ENCODE data around the gene POLR2L.

DNA sequence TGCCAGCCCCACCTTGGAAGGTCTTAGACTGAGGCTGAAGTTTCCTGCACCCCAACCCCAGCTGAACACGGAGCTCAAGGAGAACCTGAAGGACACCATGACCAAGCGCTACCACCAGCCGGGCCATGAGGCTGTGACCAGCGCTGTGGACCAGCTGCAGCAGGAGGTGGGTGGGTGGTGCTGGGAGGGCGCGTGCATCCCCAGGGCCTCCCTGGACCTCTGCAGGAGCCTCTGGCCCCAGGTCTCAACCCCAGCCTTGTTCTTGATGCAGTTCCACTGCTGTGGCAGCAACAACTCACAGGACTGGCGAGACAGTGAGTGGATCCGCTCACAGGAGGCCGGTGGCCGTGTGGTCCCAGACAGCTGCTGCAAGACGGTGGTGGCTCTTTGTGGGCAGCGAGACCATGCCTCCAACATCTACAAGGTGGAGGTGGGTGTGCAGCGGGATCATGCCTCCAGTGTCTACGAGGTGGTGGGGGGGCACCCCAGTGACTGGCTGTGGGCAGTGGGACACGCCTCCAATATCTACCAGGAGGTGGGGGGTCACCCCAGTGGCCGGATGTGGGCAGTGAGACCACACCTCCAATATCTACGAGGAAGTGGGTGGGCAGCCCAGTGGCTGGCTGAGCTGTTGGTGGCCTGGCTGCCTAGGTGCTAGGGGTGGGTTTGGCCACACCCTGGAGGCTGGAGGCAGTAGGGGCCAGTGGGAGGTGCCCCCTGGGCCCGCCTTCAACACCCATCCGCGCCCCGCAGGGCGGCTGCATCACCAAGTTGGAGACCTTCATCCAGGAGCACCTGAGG lies 4.9 kb downstream of the POLR2L start:
- TF ChIP-seq, protein P1, sequence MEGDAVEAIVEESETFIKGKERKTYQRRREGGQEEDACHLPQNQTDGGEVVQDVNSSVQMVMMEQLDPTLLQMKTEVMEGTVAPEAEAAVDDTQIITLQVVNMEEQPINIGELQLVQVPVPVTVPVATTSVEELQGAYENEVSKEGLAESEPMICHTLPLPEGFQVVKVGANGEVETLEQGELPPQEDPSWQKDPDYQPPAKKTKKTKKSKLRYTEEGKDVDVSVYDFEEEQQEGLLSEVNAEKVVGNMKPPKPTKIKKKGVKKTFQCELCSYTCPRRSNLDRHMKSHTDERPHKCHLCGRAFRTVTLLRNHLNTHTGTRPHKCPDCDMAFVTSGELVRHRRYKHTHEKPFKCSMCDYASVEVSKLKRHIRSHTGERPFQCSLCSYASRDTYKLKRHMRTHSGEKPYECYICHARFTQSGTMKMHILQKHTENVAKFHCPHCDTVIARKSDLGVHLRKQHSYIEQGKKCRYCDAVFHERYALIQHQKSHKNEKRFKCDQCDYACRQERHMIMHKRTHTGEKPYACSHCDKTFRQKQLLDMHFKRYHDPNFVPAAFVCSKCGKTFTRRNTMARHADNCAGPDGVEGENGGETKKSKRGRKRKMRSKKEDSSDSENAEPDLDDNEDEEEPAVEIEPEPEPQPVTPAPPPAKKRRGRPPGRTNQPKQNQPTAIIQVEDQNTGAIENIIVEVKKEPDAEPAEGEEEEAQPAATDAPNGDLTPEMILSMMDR (IDR thresholded peaks at IDR 0.05): no peak
- TF ChIP-seq POLR2A (IDR thresholded peaks at IDR 0.05): no peak
